ENCODE results near the gene UBE3A. TPM values are rescaled to one million over a fixed set of nuclear protein-coding genes. Genes with fewer than 3 reads are reported as not detected.
"Not testable (repeated sequence)": the region's sequence is repeated elsewhere in the genome, so short reads cannot be mapped to it uniquely, and the experiment has no call there.

The UBE3A gene
- polyA plus RNA-seq, 1 of the 3 experiments (the other 2 are of a cell fraction), result 9.7 TPM

- TF ChIP-seq ZBTB33 (IDR thresholded peaks at IDR 0.05; ENCODE audit: borderline replicate concordance, low read depth) (no peak), FOXM1 (IDR thresholded peaks at IDR 0.05; ENCODE audit: low read depth) (no peak), MEF2A (IDR thresholded peaks at IDR 0.05; ENCODE audit: borderline replicate concordance, low read depth) (no peak)
These were observed 23.6 kb downstream of the UBE3A start (continued) for GRCh38 chr15:25415217-25415616.

DNA sequence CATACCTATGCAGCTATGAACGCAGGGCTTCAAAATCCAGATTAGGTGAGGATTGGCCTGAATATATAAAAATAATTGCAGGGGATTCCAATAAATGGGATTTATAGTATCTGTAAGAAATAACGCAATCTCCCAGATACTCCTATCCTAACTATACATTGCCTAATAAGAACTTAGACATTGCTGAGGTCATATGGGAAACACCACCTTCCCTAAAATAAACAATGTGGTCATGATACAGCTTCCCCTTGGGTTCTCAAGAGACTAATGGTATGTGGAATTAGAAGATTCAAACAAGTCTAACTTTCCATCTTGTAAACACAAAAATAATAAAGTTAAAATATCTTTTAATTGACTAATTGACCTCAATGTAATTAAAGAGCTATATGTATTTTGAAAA is 28.2 kb downstream of the UBE3A start:
- no peak for DNase-seq
- H3K4me2 ChIP-seq, result no peak overlapping the region
- CTCF ChIA-PET, result interaction anchor here (1.1 kb wide), 1 partner anchor 26 kb away, joined by 3 read pairs; no protein-coding TSS in a partner anchor

DNA sequence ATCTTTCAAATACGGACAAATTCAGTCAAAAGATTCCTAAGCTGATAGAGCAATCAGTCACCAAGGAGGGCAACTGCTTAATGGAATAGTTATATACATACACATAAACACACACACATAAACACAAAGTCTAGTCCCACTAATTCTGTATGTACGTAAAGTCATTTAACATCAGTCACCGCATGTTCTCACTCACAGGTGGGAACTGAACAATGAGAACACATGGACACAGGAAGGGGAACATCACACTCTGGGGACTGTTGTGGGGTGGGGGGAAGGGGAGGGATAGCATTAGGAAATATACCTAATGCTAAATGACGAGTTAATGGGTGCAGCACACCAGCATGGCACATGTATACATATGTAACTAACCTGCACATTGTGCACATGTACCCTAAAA is 29.1 kb downstream of the UBE3A start:
- H4K20me1 ChIP-seq (ENCODE audit: insufficient read depth), result peaks cover 65% of the 10 kb centered on the region
- DNase-seq; H3K27ac ChIP-seq (ENCODE audit: low read depth in 2 of 2, low read length in 1 of 2); H3K4me2 ChIP-seq; H3K4me1 ChIP-seq (ENCODE audit: control insufficient read depth in 1 of 2, insufficient read depth in 2 of 2, low read depth in 1 of 2, low read length in 1 of 2); H3F3A ChIP-seq (replicated peaks; ENCODE audit: insufficient read depth); H3K27me3 ChIP-seq (ENCODE audit: insufficient read depth); H3K4me3 ChIP-seq (ENCODE audit: low read depth in 2 of 2, low read length in 1 of 2); H3K9me2 ChIP-seq; H2AFZ ChIP-seq (ENCODE audit: low read depth); H3K9me3 ChIP-seq; POLR2A ChIA-PET; H3K9ac ChIP-seq: not testable (repeated sequence)
- peaks cover 100% of the 10 kb centered on the region for H3K79me2 ChIP-seq (ENCODE audit: insufficient read depth)
- peaks cover 13 to 45% of the 10 kb centered on the region in 2 experiments for H3K36me3 ChIP-seq (replicated peaks in 1 of 2; ENCODE audit: control insufficient read depth in 1 of 2, insufficient read depth in 2 of 2, low read length in 1 of 2)
- CTCF ChIA-PET, result interaction anchor here (1.1 kb wide), 1 partner anchor 27 kb away, joined by 3 read pairs; no protein-coding TSS in a partner anchor
- WGBS (ENCODE audit: low lambda C conversion rate), result 92% methylated on average over 4 of the region's 4 CpGs

More for the DNA sequence above, 28.2 kb downstream of the UBE3A start:
- Histone ChIP-seq H3K9me2 (no peaks in the 10 kb centered on the region), H3K27me3 (ENCODE audit: insufficient read depth) (no peaks in the 10 kb centered on the region), H3K9ac (no peak overlapping the region), H4K20me1 (ENCODE audit: insufficient read depth) (peaks cover 70% of the 10 kb centered on the region), H3K9me3 (no peaks in the 10 kb centered on the region), H2AFZ (ENCODE audit: low read depth) (no peak overlapping the region), H3F3A (replicated peaks; ENCODE audit: insufficient read depth) (no peaks in the 10 kb centered on the region), H3K36me3 (replicated peaks in 1 of 2; ENCODE audit: control insufficient read depth in 1 of 2, insufficient read depth in 2 of 2, low read length in 1 of 2) (peaks cover 4 to 40% of the 10 kb centered on the region in 2 experiments), H3K79me2 (ENCODE audit: insufficient read depth) (peaks cover 100% of the 10 kb centered on the region), H3K4me3 (ENCODE audit: low read depth in 2 of 2, low read length in 1 of 2) (no peak overlapping the region), H3K27ac (ENCODE audit: low read depth in 2 of 2, low read length in 1 of 2) (no peak overlapping the region), H3K4me1 (ENCODE audit: control insufficient read depth in 1 of 2, insufficient read depth in 2 of 2, low read depth in 1 of 2, low read length in 1 of 2) (peaks cover 0 to 2% of the 10 kb centered on the region in 2 experiments; a peak in 2 of 4 replicates)
- POLR2A ChIA-PET, result no interaction called here
- WGBS (ENCODE audit: low lambda C conversion rate), result 90% methylated on average over 2 of the region's 2 CpGs
- TF ChIP-seq TAF1 (IDR thresholded peaks at IDR 0.05; ENCODE audit: borderline replicate concordance, low read depth, low read length) (no peak), FOXJ3 (CRISPR knock-in tag; IDR thresholded peaks at IDR 0.05) (no peak), ZBTB33 (IDR thresholded peaks at IDR 0.05; ENCODE audit: borderline replicate concordance, low read depth) (no peak), FOSL2 (IDR thresholded peaks at IDR 0.05; ENCODE audit: borderline replicate concordance, low read depth) (no peak), EZH2phosphoT487 (IDR thresholded peaks at IDR 0.05; ENCODE audit: borderline replicate concordance, low read depth) (no peak)

All from SK-N-SH (cell line).